HEK293 (cell line): ENCODE results near the gene CACHD1.

Experiments
- TRIM28 ChIP-seq: IDR thresholded peaks from 2 replicates; pipeline ENCODE4 v1.6.1; 2011; ENCODE audit warnings: low read length, control low read depth, borderline replicate concordance
- ZFP37 ChIP-seq: fragments of 450-650 bp; formaldehyde crosslinking; IDR thresholded peaks from 2 replicates; pipeline ENCODE4 v1.5.1; 2016; ENCODE audit warnings: missing biosample characterization, missing genetic modification characterization
- ZNF112 ChIP-seq: fragments of 450-650 bp; formaldehyde crosslinking; IDR thresholded peaks from 2 replicates; pipeline ENCODE4 v1.5.0; 2017; ENCODE audit warnings: missing biosample characterization, missing genetic modification characterization
- ZNF544 ChIP-seq: fragments of 450-650 bp; formaldehyde crosslinking; IDR thresholded peaks from 2 replicates; pipeline ENCODE4 v1.5.0; 2017; ENCODE audit warnings: missing biosample characterization, missing genetic modification characterization
- ZNF621 ChIP-seq: fragments of 450-650 bp; formaldehyde crosslinking; IDR thresholded peaks from 2 replicates; pipeline ENCODE4 v1.5.1; 2017; ENCODE audit warnings: missing biosample characterization, missing genetic modification characterization
- ZNF843 ChIP-seq: fragments of 450-650 bp; formaldehyde crosslinking; IDR thresholded peaks from 2 replicates; pipeline ENCODE4 v1.5.1; 2016; ENCODE audit warnings: missing biosample characterization, missing genetic modification characterization
- TF ChIP-seq, protein P1 (sequence below): fragments of 450-650 bp; formaldehyde crosslinking; IDR thresholded peaks from 2 replicates; pipeline ENCODE4 v1.5.1; 2016; ENCODE audit warnings: missing biosample characterization, missing genetic modification characterization
- TF ChIP-seq, protein P2 (sequence below): fragments of 450-650 bp; formaldehyde crosslinking; IDR thresholded peaks from 2 replicates; pipeline ENCODE4 v1.5.1; 2016; ENCODE audit warnings: missing biosample characterization, missing genetic modification characterization
- TF ChIP-seq, protein P3 (sequence below): fragments of 450-650 bp; formaldehyde crosslinking; IDR thresholded peaks from 2 replicates; pipeline ENCODE4 v1.5.1; 2016; ENCODE audit warnings: missing biosample characterization, missing genetic modification characterization, low read depth
- TF ChIP-seq, protein P4 (sequence below): fragments of 450-650 bp; formaldehyde crosslinking; IDR thresholded peaks from 2 replicates; pipeline ENCODE4 v1.5.1; 2017; ENCODE audit warnings: missing biosample characterization, missing genetic modification characterization
- TF ChIP-seq, protein P5 (sequence below): fragments of 450-650 bp; formaldehyde crosslinking; IDR thresholded peaks from 2 replicates; pipeline ENCODE4 v1.5.1; 2016; ENCODE audit warnings: missing biosample characterization, missing genetic modification characterization

DNA sequence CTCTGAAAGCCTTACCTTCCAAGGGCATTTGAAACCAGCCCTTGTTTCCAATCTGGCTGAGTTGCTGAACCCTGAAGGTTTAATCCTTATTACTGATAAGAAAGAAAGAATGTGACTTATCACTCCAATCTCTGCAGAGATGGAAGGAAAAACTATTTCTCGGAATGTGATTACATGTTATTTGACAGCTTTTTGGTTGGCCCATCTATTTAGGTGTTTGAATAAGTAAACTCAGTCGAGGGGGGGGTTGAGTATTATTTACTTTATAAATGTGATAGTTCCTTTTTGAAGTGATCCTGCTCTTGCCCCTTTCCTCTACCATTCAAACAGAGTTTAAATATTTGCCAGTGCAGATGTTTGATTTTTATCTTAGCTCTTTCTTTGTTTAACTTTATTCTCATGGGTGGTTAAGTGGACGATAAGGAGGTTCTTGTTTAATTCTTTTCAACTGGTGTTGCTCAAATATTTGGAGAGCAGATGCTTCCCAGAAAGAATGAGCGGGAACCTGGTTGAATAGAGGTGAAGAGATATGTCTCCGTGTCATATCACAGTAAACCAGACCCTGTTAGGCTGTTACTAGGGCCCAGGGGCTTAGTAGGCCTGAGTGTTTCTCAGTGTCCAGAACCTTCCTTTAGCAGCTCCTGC lies 126.1 kb downstream of the CACHD1 start:
- TF ChIP-seq, protein P1, sequence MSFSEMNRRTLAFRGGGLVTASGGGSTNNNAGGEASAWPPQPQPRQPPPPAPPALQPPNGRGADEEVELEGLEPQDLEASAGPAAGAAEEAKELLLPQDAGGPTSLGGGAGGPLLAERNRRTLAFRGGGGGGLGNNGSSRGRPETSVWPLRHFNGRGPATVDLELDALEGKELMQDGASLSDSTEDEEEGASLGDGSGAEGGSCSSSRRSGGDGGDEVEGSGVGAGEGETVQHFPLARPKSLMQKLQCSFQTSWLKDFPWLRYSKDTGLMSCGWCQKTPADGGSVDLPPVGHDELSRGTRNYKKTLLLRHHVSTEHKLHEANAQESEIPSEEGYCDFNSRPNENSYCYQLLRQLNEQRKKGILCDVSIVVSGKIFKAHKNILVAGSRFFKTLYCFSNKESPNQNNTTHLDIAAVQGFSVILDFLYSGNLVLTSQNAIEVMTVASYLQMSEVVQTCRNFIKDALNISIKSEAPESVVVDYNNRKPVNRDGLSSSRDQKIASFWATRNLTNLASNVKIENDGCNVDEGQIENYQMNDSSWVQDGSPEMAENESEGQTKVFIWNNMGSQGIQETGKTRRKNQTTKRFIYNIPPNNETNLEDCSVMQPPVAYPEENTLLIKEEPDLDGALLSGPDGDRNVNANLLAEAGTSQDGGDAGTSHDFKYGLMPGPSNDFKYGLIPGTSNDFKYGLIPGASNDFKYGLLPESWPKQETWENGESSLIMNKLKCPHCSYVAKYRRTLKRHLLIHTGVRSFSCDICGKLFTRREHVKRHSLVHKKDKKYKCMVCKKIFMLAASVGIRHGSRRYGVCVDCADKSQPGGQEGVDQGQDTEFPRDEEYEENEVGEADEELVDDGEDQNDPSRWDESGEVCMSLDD (tag by site-specific recombination): no peak
- no peak for TF ChIP-seq TRIM28
- TF ChIP-seq, protein P2, sequence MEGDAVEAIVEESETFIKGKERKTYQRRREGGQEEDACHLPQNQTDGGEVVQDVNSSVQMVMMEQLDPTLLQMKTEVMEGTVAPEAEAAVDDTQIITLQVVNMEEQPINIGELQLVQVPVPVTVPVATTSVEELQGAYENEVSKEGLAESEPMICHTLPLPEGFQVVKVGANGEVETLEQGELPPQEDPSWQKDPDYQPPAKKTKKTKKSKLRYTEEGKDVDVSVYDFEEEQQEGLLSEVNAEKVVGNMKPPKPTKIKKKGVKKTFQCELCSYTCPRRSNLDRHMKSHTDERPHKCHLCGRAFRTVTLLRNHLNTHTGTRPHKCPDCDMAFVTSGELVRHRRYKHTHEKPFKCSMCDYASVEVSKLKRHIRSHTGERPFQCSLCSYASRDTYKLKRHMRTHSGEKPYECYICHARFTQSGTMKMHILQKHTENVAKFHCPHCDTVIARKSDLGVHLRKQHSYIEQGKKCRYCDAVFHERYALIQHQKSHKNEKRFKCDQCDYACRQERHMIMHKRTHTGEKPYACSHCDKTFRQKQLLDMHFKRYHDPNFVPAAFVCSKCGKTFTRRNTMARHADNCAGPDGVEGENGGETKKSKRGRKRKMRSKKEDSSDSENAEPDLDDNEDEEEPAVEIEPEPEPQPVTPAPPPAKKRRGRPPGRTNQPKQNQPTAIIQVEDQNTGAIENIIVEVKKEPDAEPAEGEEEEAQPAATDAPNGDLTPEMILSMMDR: no peak
- TF ChIP-seq, protein P3, sequence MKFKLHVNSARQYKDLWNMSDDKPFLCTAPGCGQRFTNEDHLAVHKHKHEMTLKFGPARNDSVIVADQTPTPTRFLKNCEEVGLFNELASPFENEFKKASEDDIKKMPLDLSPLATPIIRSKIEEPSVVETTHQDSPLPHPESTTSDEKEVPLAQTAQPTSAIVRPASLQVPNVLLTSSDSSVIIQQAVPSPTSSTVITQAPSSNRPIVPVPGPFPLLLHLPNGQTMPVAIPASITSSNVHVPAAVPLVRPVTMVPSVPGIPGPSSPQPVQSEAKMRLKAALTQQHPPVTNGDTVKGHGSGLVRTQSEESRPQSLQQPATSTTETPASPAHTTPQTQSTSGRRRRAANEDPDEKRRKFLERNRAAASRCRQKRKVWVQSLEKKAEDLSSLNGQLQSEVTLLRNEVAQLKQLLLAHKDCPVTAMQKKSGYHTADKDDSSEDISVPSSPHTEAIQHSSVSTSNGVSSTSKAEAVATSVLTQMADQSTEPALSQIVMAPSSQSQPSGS: no peak
- TF ChIP-seq, protein P4, sequence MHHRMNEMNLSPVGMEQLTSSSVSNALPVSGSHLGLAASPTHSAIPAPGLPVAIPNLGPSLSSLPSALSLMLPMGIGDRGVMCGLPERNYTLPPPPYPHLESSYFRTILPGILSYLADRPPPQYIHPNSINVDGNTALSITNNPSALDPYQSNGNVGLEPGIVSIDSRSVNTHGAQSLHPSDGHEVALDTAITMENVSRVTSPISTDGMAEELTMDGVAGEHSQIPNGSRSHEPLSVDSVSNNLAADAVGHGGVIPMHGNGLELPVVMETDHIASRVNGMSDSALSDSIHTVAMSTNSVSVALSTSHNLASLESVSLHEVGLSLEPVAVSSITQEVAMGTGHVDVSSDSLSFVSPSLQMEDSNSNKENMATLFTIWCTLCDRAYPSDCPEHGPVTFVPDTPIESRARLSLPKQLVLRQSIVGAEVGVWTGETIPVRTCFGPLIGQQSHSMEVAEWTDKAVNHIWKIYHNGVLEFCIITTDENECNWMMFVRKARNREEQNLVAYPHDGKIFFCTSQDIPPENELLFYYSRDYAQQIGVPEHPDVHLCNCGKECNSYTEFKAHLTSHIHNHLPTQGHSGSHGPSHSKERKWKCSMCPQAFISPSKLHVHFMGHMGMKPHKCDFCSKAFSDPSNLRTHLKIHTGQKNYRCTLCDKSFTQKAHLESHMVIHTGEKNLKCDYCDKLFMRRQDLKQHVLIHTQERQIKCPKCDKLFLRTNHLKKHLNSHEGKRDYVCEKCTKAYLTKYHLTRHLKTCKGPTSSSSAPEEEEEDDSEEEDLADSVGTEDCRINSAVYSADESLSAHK: peak; percentile 78
- TF ChIP-seq, protein P5, sequence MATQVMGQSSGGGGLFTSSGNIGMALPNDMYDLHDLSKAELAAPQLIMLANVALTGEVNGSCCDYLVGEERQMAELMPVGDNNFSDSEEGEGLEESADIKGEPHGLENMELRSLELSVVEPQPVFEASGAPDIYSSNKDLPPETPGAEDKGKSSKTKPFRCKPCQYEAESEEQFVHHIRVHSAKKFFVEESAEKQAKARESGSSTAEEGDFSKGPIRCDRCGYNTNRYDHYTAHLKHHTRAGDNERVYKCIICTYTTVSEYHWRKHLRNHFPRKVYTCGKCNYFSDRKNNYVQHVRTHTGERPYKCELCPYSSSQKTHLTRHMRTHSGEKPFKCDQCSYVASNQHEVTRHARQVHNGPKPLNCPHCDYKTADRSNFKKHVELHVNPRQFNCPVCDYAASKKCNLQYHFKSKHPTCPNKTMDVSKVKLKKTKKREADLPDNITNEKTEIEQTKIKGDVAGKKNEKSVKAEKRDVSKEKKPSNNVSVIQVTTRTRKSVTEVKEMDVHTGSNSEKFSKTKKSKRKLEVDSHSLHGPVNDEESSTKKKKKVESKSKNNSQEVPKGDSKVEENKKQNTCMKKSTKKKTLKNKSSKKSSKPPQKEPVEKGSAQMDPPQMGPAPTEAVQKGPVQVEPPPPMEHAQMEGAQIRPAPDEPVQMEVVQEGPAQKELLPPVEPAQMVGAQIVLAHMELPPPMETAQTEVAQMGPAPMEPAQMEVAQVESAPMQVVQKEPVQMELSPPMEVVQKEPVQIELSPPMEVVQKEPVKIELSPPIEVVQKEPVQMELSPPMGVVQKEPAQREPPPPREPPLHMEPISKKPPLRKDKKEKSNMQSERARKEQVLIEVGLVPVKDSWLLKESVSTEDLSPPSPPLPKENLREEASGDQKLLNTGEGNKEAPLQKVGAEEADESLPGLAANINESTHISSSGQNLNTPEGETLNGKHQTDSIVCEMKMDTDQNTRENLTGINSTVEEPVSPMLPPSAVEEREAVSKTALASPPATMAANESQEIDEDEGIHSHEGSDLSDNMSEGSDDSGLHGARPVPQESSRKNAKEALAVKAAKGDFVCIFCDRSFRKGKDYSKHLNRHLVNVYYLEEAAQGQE: no peak
- peak; percentile 81 for TF ChIP-seq ZNF843 (tag by site-specific recombination)
- no peak for TF ChIP-seq ZNF621
- TF ChIP-seq ZFP37 (tag by site-specific recombination): no peak
- TF ChIP-seq ZNF544: no peak
- TF ChIP-seq ZNF112 (tag by site-specific recombination): no peak
